GM12801 (cell line): ENCODE results near the gene NR4A3.

Experiments
- CTCF ChIP-seq: IDR thresholded peaks from one replicate; pipeline ENCODE4 v1.5.1; 2011; ENCODE audit warnings: control low read depth; ENCODE audit not compliant: insufficient read length; ENCODE audit errors: extremely low read depth

The NR4A3 gene

GRCh38 chr9:99889120-99889519 lies 67.4 kb downstream of the NR4A3 start:
- TF ChIP-seq CTCF: no peak

GRCh38 chr9:99894826-99895225 lies 73.1 kb downstream of the NR4A3 start:
- no peak for TF ChIP-seq CTCF

- no peak for TF ChIP-seq CTCF
Measured at GRCh38 chr9:99895510-99895909, 73.8 kb downstream of the NR4A3 start.

- no peak for TF ChIP-seq CTCF
Measured at GRCh38 chr9:99896119-99896518, 74.4 kb downstream of the NR4A3 start.

GRCh38 chr9:99903393-99903792 lies 81.7 kb downstream of the NR4A3 start:
- no peak for TF ChIP-seq CTCF

- TF ChIP-seq CTCF: no peak
Measured at GRCh38 chr9:99905833-99906402, 84.2 kb downstream of the NR4A3 start.

- TF ChIP-seq CTCF: no peak
Measured at GRCh38 chr9:99906403-99907207, 84.9 kb downstream of the NR4A3 start, which contains the start of gene STX17. STX17 (plus strand) TSS chr9:99906654; CDS start chr9:99915240, 8,586 bp downstream.
